Occipital lobe (tissue), 2 donors: Measurements from ENCODE around the gene CUBN. TPM values are rescaled to one million over a fixed set of nuclear protein-coding genes. Genes with fewer than 3 reads are reported as not detected.
"Not testable (repeated sequence)": the region's sequence is repeated elsewhere in the genome, so short reads cannot be mapped to it uniquely, and the experiment has no call there.

Experiments
- DNase-seq: peaks from one replicate; lab custom pipeline; 2025; lab: John Stamatoyannopoulos, UW
- total RNA-seq: library from RNA; depleted of rRNA; stranded (reverse); fragments of >200 nt; gene quantifications from one replicate; pipeline ENCODE4 v1.2.3, GENCODE V29; 2014

The CUBN gene
- total RNA-seq, 1 donor from 2014 or later = 2.3 TPM

DNA sequence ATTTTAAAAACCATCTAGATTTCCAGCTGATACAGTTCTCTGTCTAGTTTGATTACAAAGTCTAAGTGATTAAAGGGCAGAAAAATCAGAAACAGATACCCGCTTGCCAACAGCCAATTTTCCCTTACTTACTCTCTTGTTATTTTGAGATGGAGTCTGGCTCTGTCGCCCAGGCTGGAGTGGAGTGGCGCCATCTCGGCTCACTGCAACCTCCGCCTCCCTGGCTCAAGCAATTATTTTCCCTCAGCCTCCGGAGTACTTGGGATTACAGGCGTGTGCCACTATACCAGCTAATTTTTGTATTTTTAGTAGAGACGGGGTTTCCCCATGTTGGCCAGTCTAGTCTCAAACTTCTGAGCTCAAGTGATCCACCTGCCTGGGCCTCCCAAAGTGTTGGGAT, 302.1 kb downstream of the CUBN start:
- not testable (repeated sequence) for DNase-seq

DNA sequence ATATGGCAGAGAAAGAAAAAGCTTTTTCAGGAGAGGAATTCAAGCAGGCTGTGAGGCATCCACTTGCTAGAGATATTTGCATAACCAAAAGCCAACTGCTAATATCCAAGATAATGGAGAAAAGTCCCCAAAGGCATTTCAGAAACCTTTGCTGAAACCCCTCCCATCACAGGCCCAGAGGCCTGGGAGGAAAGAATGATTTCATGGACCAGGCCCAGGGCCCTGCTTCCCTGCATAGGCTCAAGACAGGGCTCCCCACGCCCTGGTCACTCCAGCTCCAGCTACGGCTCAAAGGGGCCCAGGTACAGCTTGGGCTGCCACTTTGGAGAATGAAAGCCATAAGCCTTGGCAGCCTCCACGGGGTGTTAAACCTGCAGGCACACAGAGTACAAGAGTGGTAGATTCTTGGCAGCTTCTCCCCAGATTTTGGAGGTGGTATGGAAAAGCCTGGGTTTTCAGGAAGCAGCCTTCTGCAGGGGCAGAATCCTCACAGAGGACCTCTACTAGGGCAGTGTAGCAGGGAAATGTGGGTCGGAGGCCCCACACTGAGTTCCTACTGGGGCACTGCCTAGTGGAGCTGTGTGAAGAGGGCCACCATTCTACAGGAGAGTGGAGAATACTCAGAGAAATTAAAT, 306.8 kb downstream of the CUBN start:
- DNase-seq = no peak

DNA sequence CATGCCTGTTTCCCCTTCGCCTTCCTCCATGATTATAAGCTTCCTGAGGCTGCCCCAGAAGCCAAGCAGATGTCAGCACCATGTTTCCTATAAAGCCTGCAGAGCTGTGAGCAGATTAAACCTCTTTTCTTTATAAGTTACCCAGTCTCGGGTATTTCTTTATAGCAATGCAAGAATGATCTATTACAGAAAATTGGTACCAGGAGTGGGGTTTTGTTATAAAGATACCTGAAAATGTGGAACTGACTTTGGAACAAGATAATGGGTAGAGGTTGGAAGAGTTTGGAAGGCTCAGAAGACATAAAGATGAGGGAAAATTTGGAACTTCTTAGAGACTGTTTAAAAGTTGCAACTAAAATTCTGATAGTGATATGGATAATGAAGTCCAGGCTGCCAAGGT, 307.6 kb downstream of the CUBN start:
- no peak for DNase-seq

DNA sequence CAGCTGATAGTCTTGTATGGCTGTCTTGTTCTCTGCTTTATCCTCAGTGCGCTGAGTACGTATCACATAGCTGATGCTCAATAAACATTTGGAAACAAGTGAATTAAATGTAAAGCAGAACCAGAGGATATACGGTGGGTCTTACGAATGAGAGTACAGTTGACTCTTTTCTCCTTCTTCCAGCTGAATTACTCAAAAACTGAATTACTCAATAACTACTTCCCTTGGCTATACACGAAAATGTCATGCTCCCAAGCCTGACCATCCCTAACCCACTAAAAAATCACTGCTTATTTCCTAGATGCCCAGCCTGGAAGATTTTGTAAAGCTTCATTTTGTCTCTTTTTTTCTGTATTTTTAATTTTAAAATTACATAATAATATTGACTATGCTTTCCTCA, 309.2 kb downstream of the CUBN start:
- DNase-seq = no peak

DNA sequence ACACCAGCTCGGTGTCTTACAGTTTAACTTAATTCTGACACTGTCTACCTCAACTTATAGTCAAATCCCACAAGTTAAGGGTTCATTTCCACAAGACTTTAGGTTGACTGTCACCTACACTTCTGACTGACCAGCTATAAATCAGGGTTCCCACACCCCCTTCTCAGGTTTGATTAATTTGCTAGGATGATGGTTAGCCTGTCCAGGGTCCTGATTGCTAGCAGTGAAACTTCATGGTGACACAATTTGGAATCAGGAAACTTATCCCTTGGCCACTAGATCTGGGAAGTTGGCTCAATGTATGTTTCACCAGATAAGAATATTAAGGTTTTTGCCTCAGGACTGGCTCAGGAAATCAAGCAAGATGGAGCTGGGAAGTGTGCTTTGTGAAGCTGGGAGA, 309.6 kb downstream of the CUBN start:
- DNase-seq = no peak

DNA sequence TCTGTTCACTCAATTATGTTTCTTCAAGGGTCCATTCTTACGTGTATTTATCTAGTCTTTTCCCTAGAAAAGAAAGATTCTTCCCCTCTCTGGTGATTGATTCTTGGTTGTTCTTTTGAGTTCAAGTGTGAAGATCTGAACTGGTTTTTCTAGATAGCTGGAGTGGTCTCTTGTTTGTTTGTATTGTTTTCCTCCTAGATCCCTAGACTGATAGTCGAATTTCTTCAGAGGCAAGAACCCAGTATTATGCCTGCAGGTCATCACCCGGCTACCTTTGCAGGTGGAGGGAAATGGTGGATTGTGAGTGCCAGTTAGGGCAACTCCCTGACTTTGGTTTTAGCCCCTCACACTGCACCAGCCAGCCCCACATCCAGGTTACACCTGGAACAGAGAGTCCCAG, 310.2 kb downstream of the CUBN start:
- DNase-seq = no peak

DNA sequence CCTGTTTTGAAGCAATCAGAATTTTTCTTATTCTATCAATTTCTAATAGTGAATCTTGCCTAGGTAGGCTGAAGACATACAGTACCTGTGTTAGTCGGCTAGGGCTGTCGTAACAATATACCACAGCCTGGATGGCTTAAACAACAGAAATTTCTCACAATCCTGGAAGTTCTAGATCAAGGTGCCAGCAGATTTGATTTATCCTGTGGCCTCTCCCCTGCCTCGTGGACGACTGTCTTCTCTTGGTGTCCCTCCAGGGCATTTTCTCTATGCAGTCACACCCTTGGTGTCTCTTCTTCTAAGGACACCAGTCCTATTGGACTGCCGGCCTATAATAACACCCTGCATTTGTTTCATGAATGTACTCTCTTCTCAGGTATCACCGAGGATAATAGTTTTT, 310.6 kb downstream of the CUBN start:
- no peak for DNase-seq

DNA sequence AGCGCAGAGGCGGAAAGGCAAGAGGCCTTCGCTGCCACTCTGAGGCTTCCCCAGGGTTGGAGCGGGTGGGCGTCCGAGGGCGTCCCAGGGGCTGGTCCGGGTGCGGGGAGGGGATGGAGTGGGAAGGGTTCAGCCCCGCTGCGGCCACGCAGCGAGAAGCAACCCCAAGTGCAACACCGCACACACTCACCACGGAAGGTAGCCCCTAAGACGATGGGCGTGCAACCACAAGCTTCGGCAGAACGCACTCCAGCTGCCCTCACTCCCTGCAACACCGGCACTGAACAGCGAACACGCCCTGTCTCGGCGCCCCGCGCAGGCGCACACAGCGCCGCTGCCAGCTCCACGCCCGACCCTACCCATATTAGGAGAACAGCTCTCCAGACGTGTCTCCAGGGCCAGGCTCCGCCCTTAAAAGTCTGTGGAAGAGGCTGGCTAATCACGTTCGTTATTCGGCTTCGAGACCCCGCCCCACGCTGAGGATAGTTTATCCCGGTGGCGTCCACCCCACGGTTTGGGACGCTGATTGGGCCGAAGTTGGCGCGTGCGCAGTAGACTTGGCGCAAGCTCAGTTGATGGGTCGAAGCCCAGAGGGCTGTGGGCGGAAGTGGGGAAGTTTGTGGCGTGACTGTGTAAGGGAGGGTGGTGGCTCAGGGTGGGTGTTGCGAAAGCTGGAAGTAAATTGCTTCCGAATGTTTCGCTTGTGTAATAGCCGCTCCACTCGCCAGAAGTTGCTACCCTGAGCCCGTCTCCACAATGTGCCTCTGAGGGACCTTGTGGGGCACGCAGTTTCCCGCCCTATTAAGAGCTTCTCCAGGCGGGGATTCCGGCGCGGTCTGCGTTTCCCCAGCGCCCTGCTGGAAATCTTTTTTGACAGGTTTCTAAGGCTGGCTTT, 312.2 kb downstream of the CUBN start, which contains the start of gene RSU1:
RSU1 (minus strand) TSS at position 300 of the 895 bp plus-strand sequence. CDS start 343 bp downstream, outside the sequence.
- peak; percentile 99 for DNase-seq

DNA sequence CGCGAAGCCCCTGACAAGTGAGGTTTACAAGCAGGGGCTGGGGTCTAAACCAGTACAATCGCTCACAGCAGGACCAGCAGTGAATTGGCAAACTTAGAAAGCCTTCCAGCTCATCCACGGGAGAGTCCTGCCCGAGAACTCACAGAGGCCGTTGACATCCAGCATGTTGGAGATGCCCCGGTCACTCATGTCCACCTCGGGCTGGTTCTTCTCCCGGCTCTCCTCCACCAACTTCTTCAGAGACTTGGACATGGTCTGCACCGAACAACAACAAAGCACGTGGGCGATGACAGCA, 312.8 kb downstream of the CUBN start:
- DNase-seq = no peak

DNA sequence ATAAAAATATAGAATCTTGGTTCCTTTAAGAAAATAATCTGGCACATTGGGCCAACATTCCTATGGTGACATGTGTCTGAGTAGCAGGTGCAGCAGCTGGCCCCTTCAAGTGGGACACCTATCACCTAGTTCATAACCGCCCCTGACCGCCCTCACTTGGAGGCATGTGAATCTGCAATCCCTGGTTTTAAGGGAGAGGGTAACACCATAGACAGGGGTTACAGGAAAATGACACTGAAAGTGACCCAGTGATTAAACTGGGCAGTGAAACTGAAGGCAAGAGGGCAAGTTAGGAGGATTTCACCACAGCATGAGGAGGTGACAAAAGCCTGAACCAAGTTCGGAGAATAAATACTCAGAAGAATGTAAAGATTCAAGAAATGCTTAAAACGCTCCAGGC, 313.4 kb downstream of the CUBN start:
- no peak for DNase-seq

DNA sequence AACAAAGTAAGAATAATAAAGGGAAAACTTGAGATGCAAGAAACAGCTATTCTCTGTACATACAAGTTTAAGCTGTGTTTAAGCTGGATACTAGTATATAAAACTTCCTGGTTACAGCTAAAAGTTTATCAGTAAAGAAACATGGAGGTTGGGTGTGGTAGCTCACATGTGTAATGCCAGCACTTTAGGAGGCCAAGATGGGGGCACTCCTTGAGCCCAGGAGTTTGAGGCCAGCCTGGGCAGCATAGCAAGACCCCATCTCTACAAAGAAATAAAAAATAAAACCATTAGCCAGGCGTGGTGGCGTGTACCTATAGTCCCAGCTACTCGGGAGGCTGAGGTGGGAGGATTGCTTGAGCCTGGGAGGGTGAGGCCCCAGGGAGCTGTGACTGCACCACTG, 315.6 kb downstream of the CUBN start:
- no peak for DNase-seq

DNA sequence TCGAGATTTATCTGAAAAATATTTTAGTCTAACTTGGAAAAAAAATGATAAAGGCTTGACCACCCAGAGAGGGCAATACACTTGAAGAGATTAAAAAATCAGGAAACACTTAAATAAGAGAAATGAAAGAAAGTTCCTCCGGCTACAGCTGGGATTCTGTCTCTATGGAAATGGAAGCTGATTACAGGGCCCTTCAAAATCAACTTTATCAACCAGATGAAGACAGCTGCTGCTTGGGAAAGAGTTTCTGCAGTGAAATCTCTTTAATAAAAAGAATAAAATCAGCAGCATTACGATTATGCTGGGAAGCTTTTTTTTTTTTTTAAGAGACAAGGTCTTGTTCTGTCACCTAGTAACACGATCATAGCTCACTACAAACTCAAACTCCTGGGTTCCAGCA, 316.9 kb downstream of the CUBN start:
- DNase-seq = no peak

DNA sequence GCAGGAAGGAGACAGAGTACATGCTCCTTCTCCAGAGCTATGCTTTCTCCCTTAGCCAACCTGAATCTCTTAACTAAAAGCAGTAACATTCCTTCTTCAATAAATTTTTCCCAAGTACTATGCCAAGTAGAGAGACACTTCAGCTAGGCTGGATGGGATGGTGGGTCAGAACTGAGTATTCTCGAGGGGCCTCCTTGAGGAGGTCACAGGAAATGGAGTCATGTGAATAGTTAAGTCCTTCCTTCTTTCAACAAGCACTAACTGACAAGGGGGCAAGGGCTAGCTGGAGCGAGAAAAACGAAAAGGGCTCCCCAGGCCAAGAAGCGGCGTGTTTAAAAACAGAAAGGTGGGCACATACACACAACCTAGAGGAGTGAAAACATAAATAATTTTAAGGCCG, 317.8 kb downstream of the CUBN start:
- DNase-seq = no peak

DNA sequence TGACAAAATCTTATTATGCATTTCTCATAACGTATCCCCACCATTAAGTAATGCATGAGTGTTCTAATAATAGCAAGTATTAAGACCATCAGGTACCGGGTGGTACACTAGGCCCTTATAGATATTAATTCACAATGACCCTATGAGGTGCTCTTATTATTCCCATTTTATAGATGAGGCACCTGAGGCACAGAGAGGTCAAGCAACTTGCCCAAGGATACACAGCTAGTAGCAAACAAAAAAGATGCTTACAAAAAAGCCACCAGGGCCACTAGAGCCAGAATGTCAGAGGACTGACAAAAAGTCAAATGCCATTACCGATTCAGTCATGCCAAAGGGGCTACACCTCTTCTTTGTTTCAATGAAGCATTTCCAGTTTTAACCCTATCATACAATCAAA, 318.3 kb downstream of the CUBN start:
- no peak for DNase-seq

DNA sequence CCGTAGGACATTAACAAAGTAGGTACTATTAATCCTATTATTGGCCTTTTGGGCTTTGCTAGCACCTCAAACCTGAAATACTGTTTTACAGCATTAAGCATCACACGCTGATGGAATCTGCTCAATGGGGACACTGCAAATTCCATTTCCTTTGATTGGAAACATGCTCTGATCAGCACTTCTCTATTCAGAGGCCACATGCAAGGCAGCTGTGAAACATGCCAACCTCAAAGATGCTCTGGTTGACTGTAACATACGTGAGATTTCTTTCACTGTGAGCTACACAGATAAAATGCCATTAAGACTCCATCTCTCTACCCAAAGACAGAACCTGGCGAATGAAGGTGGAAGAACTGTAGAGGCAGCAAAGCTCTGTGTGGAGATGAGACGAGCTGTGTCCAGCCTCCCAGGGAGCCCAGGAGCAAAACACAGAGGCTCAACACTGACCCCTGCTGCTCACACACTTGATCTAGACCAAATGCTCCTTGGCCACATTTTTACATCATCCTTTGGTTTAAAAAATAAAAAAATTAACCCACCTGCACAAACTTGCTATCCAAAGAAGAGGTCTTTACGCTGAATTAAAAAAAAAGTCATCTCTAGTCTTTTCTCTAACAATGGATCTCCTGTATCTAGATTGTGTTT, 320.4 kb downstream of the CUBN start:
- peak; percentile 3 for DNase-seq

DNA sequence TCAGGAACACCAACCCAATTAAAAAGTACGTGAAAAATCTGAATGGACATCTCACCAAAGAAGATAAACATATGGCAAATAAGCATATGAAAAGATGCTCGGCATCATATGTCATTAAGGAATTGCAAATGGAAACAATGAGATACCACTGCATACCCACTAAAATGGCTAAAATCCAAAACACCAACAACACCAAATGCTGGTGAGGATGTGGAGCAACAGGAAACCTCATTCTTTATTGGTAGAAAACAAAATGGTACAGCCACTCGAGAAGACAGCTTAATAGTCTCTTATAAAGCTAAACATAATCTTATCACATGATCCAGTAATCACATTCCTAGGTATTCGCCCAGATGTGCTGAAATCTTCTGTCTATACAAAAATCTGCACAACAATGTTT, 325.5 kb downstream of the CUBN start:
- no peak for DNase-seq

DNA sequence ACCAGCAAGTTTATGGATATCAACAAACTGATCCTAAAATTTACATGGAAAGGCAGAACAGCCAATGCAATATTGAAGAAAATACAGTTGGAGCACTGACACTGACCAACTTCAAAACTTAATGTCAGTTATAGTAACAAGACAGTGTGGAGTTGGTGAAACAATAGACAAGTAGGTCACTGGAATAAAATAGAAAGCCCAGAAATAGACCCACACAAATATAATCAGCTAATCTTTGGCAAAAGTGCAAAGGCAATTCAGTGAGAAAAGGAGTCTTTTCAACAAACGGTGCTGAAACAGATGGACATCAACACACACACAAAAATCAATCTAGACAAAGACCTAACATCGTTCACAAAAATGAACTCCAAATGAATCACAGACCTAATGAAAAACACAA, 326.1 kb downstream of the CUBN start:
- DNase-seq = no peak

DNA sequence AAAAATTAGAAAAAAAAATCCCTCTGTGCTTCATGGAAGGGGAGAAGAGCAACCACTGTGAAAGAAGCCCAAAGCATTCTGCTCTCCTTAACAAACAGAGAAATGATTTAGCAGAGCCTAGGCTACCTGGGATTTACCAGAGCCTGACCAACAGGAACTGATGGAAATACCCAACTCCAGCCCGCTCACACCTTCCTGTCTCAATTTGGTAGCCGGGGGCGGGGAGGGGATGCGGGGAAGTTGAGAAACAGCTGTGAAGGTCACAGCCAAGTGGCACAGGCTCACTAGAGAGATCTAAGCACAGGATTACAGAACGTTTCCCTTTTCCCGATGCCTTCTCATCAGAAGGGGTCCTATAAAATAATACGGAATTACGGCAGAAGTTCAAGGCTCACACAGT, 330.0 kb downstream of the CUBN start:
- no peak for DNase-seq

DNA sequence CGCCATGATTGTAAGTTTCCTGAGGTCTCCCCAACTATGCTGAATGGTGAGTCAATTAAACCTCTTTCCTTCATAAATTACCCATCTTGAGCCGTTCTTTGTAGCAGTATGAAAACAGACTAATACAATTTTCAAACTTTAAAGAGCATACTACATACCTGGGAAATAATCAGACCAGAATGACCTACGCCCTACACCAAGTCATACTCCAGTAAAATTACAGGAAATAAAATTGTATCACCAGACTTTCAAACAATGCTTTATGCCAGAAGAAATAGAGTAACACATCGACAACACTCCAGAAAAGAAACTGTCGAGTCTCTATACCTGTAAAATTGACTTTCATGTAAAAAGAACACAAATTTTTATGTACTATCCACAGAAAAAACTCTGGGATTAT, 331.0 kb downstream of the CUBN start:
- DNase-seq = no peak

DNA sequence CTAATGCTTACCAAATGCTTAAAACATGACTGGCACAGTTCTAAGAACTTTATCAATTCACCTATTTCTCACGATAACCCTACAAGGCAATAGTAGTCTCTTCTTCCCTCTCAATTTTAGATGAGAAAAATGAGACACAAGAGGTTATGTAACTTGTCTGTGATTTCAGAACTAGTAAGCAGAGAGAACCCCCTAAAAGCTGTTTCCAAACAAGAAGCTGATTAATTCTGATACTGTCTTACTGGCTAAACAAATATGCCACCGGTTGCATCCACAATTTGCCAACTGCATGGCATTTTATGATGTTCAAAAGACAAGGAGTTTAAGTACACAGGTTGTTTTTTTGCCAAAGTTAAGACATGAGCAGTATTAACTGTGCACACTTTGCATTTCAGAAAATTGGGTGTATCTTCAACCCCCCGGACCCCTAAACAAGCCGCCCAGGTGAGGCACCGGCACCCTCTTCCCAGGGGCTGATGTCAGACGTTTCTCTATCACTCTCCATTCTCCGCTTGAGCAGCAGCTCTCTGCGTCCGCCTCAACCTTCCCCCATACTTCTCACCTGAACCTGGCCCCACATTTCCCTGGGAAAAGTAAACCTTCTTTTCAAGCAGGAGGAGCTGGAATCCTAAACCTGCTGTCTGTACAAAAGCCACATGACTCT, 334.1 kb downstream of the CUBN start:
- DNase-seq = no peak

DNA sequence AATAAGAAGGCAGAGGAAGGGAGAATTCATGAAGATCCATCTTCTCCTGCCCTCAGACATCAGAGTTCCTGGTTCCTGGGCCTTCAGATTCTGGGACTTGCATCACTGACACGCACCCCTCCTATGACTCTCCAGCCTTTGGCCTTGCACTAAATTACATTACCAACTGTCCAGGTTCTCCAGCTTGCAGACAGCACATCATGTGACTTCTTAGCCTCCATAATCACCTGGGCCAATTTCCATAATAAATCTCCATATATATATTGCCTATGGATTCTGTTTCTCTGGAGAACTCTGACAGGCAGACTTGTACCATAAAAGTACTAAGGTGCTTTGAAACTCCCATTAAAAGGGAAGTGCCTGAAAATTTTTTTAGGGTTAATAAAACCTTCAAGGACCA, 335.6 kb downstream of the CUBN start:
- DNase-seq = no peak

DNA sequence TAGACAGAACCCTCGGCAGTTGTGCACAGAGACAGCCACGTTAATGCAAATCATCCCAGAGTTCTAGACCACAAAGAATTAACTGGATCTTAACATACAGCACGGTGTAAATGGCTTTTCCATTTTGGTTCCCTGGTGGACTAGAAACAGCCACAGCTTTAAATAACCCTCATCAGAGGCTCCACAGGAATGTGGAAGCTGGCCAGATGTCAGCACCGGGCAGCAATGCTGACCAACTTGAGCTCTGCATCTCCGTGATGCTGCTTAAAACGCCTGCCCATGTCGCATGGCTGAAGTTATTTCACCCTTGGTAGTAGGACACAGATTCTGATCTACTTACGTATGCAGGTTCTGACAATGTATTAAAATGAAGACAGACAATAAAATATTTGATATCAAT, 336.9 kb downstream of the CUBN start:
- DNase-seq = no peak
